Neural progenitor cell (in vitro differentiated cells): ENCODE data around the gene BOC.

Source experiments
- CTCF ChIP-seq: fragments of 200-600 bp; sonication (generic); IDR thresholded peaks from 2 replicates; pipeline ENCODE4 v1.5.1; 2017; ENCODE audit warnings: antibody characterized with exemption, mild to moderate bottlenecking
- EZH2 ChIP-seq: fragments of 200-600 bp; sonication (generic); IDR thresholded peaks from 2 replicates; pipeline ENCODE4 v1.6.1; 2017; ENCODE audit warnings: antibody characterized with exemption, mild to moderate bottlenecking, moderate library complexity
- EZH2phosphoT487 ChIP-seq: fragments of 200-600 bp; sonication (generic); IDR thresholded peaks from 2 replicates; pipeline ENCODE4 v1.6.1; 2017; ENCODE audit warnings: antibody characterized with exemption

DNA sequence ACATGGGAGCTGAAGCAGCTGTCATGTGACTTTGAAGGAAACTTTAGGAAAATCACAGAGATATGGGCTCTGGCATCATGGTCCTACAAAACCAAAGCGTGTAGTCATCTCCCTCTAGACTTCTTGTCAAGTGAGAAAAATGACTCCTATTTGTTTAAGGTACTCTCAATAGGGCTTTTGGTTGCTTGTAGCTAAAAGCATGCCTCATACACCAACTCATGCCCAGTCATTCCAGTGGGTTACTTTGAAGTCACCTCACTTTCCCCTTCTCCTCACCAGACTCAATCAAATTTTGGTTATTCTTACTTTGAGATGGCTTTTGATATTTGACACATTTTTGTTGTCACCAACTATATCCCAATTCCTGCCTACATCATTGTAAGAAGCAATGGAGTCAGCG, 81.6 kb downstream of the BOC start:
- TF ChIP-seq CTCF (no peak), EZH2phosphoT487 (no peak), EZH2 (no peak)
